Prostate gland (tissue), 2 donors: ENCODE measurements around the gene DNAJB14. TPM values are rescaled to one million over a fixed set of nuclear protein-coding genes. Genes with fewer than 3 reads are reported as not detected.
A peak's percentile ranks its signal among the peaks of the same experiment; 100 is the strongest.
"Not testable (repeated sequence)": the region's sequence is repeated elsewhere in the genome, so short reads cannot be mapped to it uniquely, and the experiment has no call there.

Source experiments
- DNase-seq: peaks from one replicate; pipeline ENCODE4 v3.0.0-alpha.2; 2019; ENCODE audit warnings: low spot score
- H3K27ac ChIP-seq, 2 donors: fragments of 200-600 bp; sonication (generic); 2 replicates each; pipeline ENCODE4 v1.5.1; 2017 to 2019
- H3K27me3 ChIP-seq: fragments of 200-600 bp; sonication (generic); replicated peaks from 2 replicates; pipeline ENCODE4 v1.5.1; 2019; ENCODE audit not compliant: insufficient read depth
- H3K36me3 ChIP-seq, 2 donors: fragments of 200-600 bp; sonication (generic); 1 replicate in 1 of 2; 2 replicates in 1 of 2; pipeline versions ENCODE4 v1.5.1 to v1.8.1; 2017 to 2019
- H3K4me1 ChIP-seq: fragments of 200-600 bp; sonication (generic); replicated peaks from 2 replicates; pipeline ENCODE4 v1.5.1; 2019
- H3K4me3 ChIP-seq, 2 donors: fragments of 200-600 bp; sonication (generic); 2 replicates each; pipeline ENCODE4 v1.5.1; 2017 to 2019
- H3K9me3 ChIP-seq: fragments of 200-600 bp; sonication (generic); 2 replicates; pipeline ENCODE4 v1.5.1; 2017
- CTCF ChIP-seq, 4 experiments: fragments of 200-600 bp in 2 of 4; fragments of 450-650 bp in 2 of 4; sonication (generic) in 2 of 4; IDR thresholded peaks; 1 replicate in 3 of 4; 2 replicates in 1 of 4; pipeline ENCODE4 v1.5.1; 2016 to 2019; ENCODE audit warnings: antibody characterized with exemption in 4 of 4, mild to moderate bottlenecking in 2 of 4, moderate library complexity in 2 of 4
- POLR2A ChIP-seq: fragments of 450-650 bp; IDR thresholded peaks from one replicate; pipeline ENCODE4 v1.6.1; 2016; ENCODE audit warnings: antibody characterized with exemption, mild to moderate bottlenecking
- POLR2AphosphoS5 ChIP-seq: sonication (generic); formaldehyde crosslinking; IDR thresholded peaks from one replicate; pipeline ENCODE4 v1.6.1; 2017; ENCODE audit warnings: antibody characterized with exemption
- WGBS: methylation state at CpG from one replicate; pipeline ENCODE4 v1.1.5; 2018; 5-methylcytosine and 5-hydroxymethylcytosine counted together
- intact Hi-C: fragments of 100-400 bp; cut with DNase I; formaldehyde crosslinking; loops from one replicate; pipeline ENCODE4 v1.14.2; 2022
- total RNA-seq, 2 donors: library from RNA; depleted of rRNA; stranded (reverse); fragments of >200 nt; gene quantifications; one replicate each; pipeline ENCODE4 v1.1.0, GENCODE V29; 2016

Gene DNAJB14
- total RNA-seq, 2 donors from 2014 or later = 23.3 to 27.4 TPM

DNA sequence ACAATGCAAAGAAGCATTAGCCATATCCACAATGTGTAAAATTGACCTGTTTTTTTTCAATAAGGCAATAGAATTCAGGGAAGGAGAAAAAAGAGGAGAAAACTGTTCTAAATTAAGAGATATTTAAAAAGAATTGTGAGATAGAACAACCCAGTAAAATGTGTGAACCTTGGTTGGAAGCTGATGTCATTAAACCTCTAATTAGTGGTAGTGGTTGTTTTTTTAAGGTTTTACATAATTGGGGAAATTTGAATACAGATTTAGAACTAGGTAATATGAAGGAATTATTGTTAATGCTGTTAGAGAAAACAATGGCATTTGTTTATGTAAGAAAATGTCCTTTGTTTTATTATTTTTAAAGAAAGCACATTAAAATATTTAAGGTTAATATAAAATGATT, 18.8 kb upstream of the DNAJB14 start:
- H3K9me3 ChIP-seq = no peaks in the 10 kb centered on the region
- H3K27me3 ChIP-seq = no peaks in the 10 kb centered on the region
- H3K4me1 ChIP-seq = no peaks in the 10 kb centered on the region
- no peak overlapping the region for H3K27ac ChIP-seq
- DNase-seq = no peak
- no peak overlapping the region for H3K4me3 ChIP-seq
- TF ChIP-seq POLR2A (no peak), CTCF (IDR thresholded peaks at IDR 0.05) (no peak), POLR2AphosphoS5 (no peak)
- no peaks in the 10 kb centered on the region for H3K36me3 ChIP-seq
- intact Hi-C loops = no loop called here

- H3K27ac ChIP-seq = no peak overlapping the region
- intact Hi-C loops = no loop called here
- DNase-seq = no peak
- no peaks in the 10 kb centered on the region for H3K9me3 ChIP-seq
- no peak overlapping the region for H3K4me3 ChIP-seq
- no peaks in the 10 kb centered on the region for H3K27me3 ChIP-seq
- WGBS = 91% methylated on average over 1 of the region's 1 CpG
- no peaks in the 10 kb centered on the region for H3K4me1 ChIP-seq
- H3K36me3 ChIP-seq = no peaks in the 10 kb centered on the region
- TF ChIP-seq CTCF (IDR thresholded peaks at IDR 0.05) = no peak
- TF ChIP-seq POLR2AphosphoS5 = no peak
- no peak for TF ChIP-seq POLR2A
Measured at GRCh38 chr4:99961711-99962110, 15.3 kb upstream of the DNAJB14 start.

- WGBS = 86% methylated on average over 2 of the region's 2 CpGs
- Histone ChIP-seq H3K9me3 (no peaks in the 10 kb centered on the region), H3K27me3 (no peaks in the 10 kb centered on the region), H3K27ac (no peak overlapping the region), H3K4me3 (no peak overlapping the region), H3K4me1 (no peaks in the 10 kb centered on the region), H3K36me3 (no peaks in the 10 kb centered on the region)
- intact Hi-C loops = no loop called here
- no peak for TF ChIP-seq CTCF (IDR thresholded peaks at IDR 0.05)
- TF ChIP-seq POLR2A = no peak
- TF ChIP-seq POLR2AphosphoS5 = no peak
- no peak for DNase-seq
Measured at GRCh38 chr4:99960648-99961047, 14.2 kb upstream of the DNAJB14 start.

GRCh38 chr4:99958207-99958606, 11.8 kb upstream of the DNAJB14 start:
- H3K9me3 ChIP-seq, intact Hi-C loops: not testable (repeated sequence)

GRCh38 chr4:99950913-99951254, 4.5 kb upstream of the DNAJB14 start:
- TF ChIP-seq POLR2AphosphoS5 (no peak), POLR2A (no peak)
- no peak for DNase-seq
- Histone ChIP-seq H3K27ac (peak overlapping the region; percentile 94 to 95), H3K36me3 (no peaks in the 10 kb centered on the region), H3K4me3 (peak overlapping the region; percentile 72 to 82), H3K27me3 (no peaks in the 10 kb centered on the region), H3K9me3 (no peaks in the 10 kb centered on the region), H3K4me1 (peaks cover 6% of the 10 kb centered on the region)
- WGBS = 2% methylated on average over 8 of the region's 8 CpGs
- intact Hi-C loops = loop anchor here (5.0 kb wide), 1 partner anchor 229 kb away; no protein-coding TSS in a partner anchor

More at GRCh38 chr4:99958207-99958606, 11.8 kb upstream of the DNAJB14 start:
- WGBS = 95% methylated on average over 3 of the region's 3 CpGs
- H3K4me1 ChIP-seq, H3K27ac ChIP-seq, H3K36me3 ChIP-seq, H3K4me3 ChIP-seq, DNase-seq, H3K27me3 ChIP-seq: not testable (repeated sequence)

GRCh38 chr4:99949999-99950912, 3.8 kb upstream of the DNAJB14 start, which contains the start of gene H2AZ1:
Gene H2AZ1, minus strand, starts transcription at chr4:99950275. Its CDS starts 105 bp downstream, at chr4:99950170.
- H3K36me3 ChIP-seq = no peaks in the 10 kb centered on the region
- H3K27ac ChIP-seq = peak within 1 kb of the TSS; percentile 94 to 97
- DNase-seq = peak; percentile 99
- no peaks in the 10 kb centered on the region for H3K27me3 ChIP-seq
- peaks cover 6% of the 10 kb centered on the region for H3K4me1 ChIP-seq
- peak; percentile 76 for TF ChIP-seq POLR2A
- TF ChIP-seq POLR2AphosphoS5 = peak; percentile 98
- TF ChIP-seq CTCF (IDR thresholded peaks at IDR 0.05) = peak in 1 of 4 experiments; percentile 9
- no peaks in the 10 kb centered on the region for H3K9me3 ChIP-seq
- intact Hi-C loops = loop anchor here (2.0 to 5.0 kb wide), 3 partner anchors 55 to 387 kb away; partner anchors contain the start of gene LAMTOR3
- WGBS = 1% methylated on average over 73 of the region's 76 CpGs
- peak within 1 kb of the TSS; percentile 72 to 82 for H3K4me3 ChIP-seq
